HepG2 (cell line): ENCODE measurements around the gene UCK2.

Source experiments
- CTCF ChIP-seq: sonication (generic); formaldehyde crosslinking; IDR thresholded peaks from 2 replicates; pipeline ENCODE4 v1.5.0; 2020; ENCODE audit warnings: mild to moderate bottlenecking, missing genetic modification reagents, moderate library complexity
- EZH2 ChIP-seq: conservative IDR thresholded peaks from 2 replicates; pipeline ENCODE4 v1.6.1; 2012; ENCODE audit warnings: mild to moderate bottlenecking, low read depth, low read length, moderate library complexity
- HMGA1 ChIP-seq: sonication (generic); formaldehyde crosslinking; conservative IDR thresholded peaks from 2 replicates; pipeline ENCODE4 v1.4.0; 2020; ENCODE audit warnings: missing genetic modification reagents
- ZNF274 ChIP-seq: sonication (generic); formaldehyde crosslinking; IDR thresholded peaks from 2 replicates; pipeline ENCODE4 v1.5.1; 2020; ENCODE audit warnings: mild to moderate bottlenecking, missing genetic modification reagents
- ZNF580 ChIP-seq: IDR thresholded peaks from 2 replicates; pipeline ENCODE4 v1.6.1; 2016; ENCODE audit warnings: low read depth, borderline replicate concordance

GRCh38 chr1:165876121-165876520 is 48.7 kb downstream of the UCK2 start:
- TF ChIP-seq EZH2 (no peak), ZNF274 (CRISPR knock-in tag) (no peak), ZNF580 (CRISPR knock-in tag) (no peak), HMGA1 (CRISPR knock-in tag) (no peak), CTCF (CRISPR knock-in tag) (no peak)
